GM21528 (cell line): ENCODE results near the gene OSBPL10.
"Not testable (repeated sequence)": the region's sequence is repeated elsewhere in the genome, so short reads cannot be mapped to it uniquely, and the experiment has no call there.

Source experiments
- ATAC-seq: cut with Tn5 transposase; IDR thresholded peaks from one replicate; pipeline ENCODE4 v1.9.1; 2021; ENCODE audit warnings: mild to moderate bottlenecking, moderate library complexity; ENCODE audit not compliant: unreplicated experiment, low FRiP score

Gene OSBPL10

DNA sequence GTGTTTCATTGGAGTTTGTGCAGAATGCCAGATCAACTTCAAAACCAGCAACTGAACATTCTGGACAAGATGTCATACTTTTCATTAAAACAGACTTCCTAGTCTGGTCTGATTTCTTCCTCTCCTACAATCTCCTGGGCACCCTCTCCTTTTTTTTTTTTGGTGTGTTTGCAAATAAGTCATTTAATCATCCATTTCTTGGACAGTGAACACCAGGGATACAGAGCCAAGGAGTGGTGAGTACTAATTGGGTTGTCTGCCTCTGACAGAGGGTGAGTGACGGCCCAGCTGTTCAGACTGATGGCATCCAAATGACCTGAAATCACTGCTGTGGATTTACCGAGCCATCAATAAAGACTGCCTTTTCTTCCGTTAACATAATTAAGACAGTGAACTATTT lies 290.3 kb downstream of the OSBPL10 start:
- ATAC-seq, result no peak

DNA sequence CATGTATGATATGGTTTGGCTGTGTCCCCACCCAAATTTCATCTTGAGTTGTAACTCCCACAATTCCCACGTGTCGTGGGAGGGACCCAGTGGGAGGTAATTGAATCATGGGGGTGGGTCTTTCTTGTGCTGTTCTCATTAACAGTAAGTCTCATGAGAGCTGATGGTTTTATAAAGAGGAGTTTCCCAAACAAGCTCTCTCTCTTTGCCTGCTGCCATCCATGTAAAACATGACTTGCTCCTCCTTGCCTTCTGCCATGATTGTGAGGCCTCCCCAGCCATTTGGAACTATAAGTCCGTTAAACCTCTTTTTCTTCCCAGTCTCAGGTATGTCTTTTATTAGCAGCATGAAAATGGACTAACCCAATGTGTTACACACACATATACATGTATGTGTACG lies 291.5 kb downstream of the OSBPL10 start:
- ATAC-seq, result not testable (repeated sequence)

DNA sequence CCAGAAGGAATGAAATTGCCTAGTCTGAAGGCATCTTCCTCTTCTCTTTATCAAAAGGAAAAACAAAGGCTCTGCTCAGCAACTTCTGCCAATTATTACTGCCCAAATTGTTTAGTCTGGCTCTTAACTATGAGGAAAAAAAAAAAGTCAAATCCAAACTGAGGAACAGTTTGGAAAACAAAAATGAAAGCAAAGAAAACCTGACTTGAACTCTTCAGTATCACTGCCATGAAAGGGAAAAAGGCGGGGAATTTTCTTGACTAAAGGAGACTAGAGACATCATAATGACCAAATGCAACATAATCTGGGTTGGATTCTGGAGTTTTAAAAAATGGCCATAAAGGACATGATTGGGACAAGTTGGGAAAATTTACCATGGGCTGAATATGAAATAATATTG lies 292.1 kb downstream of the OSBPL10 start:
- ATAC-seq, result no peak

- ATAC-seq, result no peak
Observed at GRCh38 chr3:31687020-31687802, 293.9 kb downstream of the OSBPL10 start.

GRCh38 chr3:31680072-31680870 lies 300.8 kb downstream of the OSBPL10 start:
- ATAC-seq, result no peak

GRCh38 chr3:31676556-31676955 lies 304.5 kb downstream of the OSBPL10 start:
- no peak for ATAC-seq

DNA sequence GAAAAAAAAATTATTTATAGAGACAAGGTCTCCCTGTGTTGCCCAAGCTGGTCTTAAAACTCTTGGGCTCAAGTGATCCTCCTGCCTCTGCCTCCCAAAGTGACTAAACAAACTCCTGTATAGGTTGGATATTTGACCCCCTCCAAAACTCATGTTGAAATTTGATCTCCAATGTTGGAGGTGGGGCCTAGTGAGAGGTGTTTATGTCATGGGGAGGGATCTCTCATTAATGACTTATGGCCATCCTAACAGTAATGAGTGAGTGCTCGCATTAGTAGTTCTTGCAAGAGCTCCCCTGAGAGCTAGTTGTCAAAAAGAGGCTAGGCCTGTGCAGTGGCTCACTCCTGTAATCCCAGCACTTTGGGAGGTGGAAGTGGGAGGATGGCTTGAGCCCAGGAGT lies 307.1 kb downstream of the OSBPL10 start:
- no peak for ATAC-seq

GRCh38 chr3:31671976-31672375 lies 309.1 kb downstream of the OSBPL10 start:
- ATAC-seq, result no peak

DNA sequence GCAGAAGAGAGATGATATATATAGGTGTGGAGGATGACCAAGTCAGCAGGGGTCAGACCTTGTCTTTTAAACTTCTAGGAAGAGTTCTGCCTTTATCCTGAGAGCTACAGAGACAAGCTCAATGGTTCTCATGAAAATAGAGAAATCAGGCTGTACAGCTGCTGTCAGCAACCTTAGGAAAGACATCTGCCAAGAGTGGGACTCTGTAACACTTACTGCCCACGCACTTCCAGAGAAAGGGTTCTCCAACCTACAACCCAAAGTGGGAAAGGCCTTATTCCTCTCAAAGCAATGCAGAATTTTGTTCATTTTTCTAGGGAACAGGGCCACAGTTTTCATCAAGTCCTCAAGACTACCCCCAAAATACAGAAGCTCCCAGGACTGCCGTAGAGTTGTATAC lies 309.6 kb downstream of the OSBPL10 start:
- ATAC-seq, result no peak

DNA sequence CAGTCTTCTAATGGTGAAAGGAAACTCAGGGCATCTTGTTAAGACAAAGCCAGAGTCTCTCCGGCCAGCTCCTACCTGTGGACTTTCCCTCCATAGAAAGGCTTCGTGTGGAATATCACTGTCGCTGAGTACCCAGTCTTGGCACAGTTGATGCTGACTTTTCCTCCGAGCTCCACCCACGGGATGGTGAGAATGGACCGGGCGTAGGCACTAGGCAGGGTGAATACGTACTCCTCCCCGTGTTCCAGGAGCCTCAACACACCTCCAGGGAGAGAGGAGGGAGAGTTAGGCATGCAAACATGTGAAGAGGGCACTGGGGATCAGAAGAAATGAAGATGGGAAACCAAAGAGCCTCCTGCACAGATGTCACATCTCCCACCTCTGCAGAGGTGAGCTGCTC lies 310.3 kb downstream of the OSBPL10 start:
- no peak for ATAC-seq

GRCh38 chr3:31670136-31670535 lies 310.9 kb downstream of the OSBPL10 start:
- ATAC-seq, result no peak

GRCh38 chr3:31668242-31668641 lies 312.8 kb downstream of the OSBPL10 start:
- ATAC-seq, result no peak

- ATAC-seq, result no peak
Observed at GRCh38 chr3:31667582-31667981, 313.5 kb downstream of the OSBPL10 start.

GRCh38 chr3:31664031-31664430 lies 317.0 kb downstream of the OSBPL10 start:
- ATAC-seq, result no peak

DNA sequence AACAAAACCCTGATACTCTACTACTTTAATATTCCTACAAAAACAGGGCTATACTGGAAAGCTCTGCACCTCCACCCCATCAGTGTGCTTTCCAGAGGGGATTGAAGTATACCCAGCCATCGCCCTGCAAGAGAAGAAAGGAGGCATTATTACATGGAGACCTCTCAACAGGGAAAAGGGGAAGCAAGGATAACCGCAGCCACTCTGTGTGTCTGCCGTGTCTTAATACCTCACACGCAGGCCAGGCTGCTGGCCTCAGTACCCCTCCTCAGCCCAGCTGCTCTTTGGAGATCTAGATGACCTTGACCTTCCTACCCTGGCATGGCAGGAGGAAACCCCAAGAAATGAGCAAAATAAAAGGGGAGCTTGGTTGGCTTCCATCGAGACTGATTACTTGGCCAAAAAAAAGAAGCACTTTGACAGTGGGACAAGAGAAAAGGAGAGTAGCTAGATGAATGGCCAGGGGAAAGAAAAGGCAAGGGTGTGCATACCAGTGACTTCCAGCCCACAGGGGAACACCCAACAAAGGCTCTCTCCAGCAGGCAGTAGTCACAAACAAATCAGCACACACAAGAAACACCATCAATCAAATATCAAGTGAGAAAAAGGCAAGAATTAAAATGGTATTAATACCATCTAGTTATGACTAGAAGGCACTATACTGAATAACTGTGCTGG lies 318.9 kb downstream of the OSBPL10 start:
- ATAC-seq, result no peak

DNA sequence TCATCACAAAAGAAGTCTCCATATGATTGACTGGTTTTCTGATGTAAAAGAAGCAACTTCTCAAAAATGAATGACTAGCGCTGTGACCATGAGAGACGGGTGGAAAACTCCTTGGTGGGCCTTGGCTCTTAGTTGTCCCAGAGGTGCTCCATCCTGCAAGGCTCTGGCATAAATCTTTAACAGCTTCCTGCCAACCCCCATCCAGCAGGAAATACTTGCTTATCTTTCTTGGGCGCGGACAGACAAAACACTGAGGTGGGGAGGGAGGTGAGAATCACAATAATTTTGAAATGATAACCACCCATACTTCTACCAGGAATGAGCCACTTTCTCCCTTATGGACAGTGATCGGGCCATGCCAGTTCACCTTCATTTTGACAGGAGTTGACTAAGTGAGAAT lies 319.8 kb downstream of the OSBPL10 start:
- no peak for ATAC-seq

- no peak for ATAC-seq
Observed at GRCh38 chr3:31659246-31659645, 321.8 kb downstream of the OSBPL10 start.

- ATAC-seq, result no peak
Observed at GRCh38 chr3:31654998-31655397, 326.1 kb downstream of the OSBPL10 start.

GRCh38 chr3:31653464-31653863 lies 327.6 kb downstream of the OSBPL10 start:
- no peak for ATAC-seq

- no peak for ATAC-seq
Observed at GRCh38 chr3:31652296-31652695, 328.8 kb downstream of the OSBPL10 start.

DNA sequence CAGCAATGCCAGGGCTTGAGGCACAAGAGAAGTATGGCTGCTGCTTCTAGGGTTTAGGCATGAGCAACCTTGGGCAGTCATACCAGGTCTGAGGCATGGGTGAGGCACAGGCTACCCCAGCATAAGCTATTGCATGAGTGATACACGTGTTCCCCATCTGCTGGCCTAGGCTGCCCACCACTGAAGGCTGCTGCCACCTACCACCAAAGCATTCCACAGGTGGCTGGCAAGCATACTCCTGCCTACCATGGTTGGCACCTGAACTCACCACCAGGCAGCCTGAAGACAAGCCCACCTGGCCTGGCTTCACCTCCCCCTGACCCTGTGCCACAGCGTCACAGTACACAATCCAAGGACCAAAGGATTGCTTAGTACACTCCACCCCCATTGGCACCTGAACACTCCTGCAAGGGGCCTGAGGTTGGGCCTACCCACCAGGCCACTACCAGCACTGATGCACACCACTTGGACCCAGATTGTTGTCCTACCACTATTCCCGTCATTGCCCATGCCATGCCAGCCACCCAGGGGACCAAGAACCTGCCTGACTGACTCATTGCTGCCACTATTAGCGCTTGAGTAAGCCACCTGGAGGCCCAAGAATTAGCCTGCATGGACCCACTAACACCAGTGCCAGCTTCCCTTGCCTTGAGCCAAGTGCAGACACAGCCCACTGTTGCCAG lies 332.6 kb downstream of the OSBPL10 start:
- no peak for ATAC-seq
